ENCODE data around the gene EPHA2. TPM values are rescaled to one million over a fixed set of nuclear protein-coding genes. Genes with fewer than 3 reads are reported as not detected.

Gene EPHA2
- polyA plus RNA-seq, 2 of the 4 experiments (the other 2 are of a cell fraction): 59.3 to 93.2 TPM

DNA sequence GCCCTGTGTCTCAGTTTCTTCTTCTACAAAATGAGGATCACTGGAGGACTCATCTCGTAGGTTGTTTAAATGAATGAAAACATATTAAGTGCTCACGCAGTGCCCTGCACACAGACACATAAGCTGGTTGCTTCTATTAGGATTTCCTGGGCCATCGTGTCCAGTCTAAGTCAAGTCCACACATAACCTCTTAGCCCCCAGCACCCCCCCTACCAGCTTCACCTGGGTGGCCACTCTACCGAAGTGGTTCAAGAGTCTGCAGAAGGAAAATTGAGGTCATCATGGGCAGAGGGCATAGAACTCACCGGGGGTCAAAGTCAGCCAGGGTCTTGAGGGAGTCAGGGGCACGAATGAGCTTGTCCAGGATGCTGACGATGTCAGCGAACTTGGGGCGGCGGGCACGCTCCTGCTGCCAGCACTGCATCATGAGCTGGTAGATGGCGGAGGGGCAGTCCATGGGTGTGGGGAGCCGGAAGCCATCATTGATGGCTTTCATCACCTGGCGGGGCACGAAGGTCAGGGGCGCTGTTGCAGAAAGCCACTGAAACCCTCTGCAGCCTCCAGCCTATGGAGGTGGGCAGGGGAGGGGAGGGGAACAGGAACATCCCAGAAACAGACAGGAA lies 25.8 kb downstream of the EPHA2 start:
- CTCF ChIA-PET: interaction anchor here (0.7 to 5.9 kb wide), 6 partner anchors 10 to 233 kb away, joined by 3 to 32 read pairs (median 6); no protein-coding TSS in a partner anchor

GRCh38 chr1:16129316-16129715 lies 26.6 kb downstream of the EPHA2 start:
- Histone ChIP-seq H3K9me3 (no peaks in the 10 kb centered on the region), H3K27ac (no peak overlapping the region), H3K4me3 (no peak overlapping the region), H3K4me2 (no peak overlapping the region), H3K4me1 (peaks cover 26% of the 10 kb centered on the region)
- DNase-seq (ENCODE audit: low read depth in 1 of 2, low spot score in 1 of 2): no peak
- no peak for ATAC-seq
- CTCF ChIA-PET: interaction anchor here (1.3 to 5.9 kb wide), 3 partner anchors 47 to 234 kb away, joined by 3 to 32 read pairs (median 8); no protein-coding TSS in a partner anchor
- FAIRE-seq: no peak
- WGBS (ENCODE audit: missing lambda C conversion rate): 94% methylated on average over 19 of the region's 19 CpGs
- POLR2A ChIA-PET: no interaction called here
- TF ChIP-seq CTCF (IDR thresholded peaks at IDR 0.05): no peak
- TF ChIP-seq KDM5A (IDR thresholded peaks at IDR 0.05): no peak
- no peak for TF ChIP-seq BHLHE40 (IDR thresholded peaks at IDR 0.05; ENCODE audit: low read depth, low read length)
- TF ChIP-seq, protein P1, sequence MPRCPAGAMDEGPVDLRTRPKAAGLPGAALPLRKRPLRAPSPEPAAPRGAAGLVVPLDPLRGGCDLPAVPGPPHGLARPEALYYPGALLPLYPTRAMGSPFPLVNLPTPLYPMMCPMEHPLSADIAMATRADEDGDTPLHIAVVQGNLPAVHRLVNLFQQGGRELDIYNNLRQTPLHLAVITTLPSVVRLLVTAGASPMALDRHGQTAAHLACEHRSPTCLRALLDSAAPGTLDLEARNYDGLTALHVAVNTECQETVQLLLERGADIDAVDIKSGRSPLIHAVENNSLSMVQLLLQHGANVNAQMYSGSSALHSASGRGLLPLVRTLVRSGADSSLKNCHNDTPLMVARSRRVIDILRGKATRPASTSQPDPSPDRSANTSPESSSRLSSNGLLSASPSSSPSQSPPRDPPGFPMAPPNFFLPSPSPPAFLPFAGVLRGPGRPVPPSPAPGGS (IDR thresholded peaks at IDR 0.05): no peak
- no peak for TF ChIP-seq CEBPB (IDR thresholded peaks at IDR 0.05)
- no peak for TF ChIP-seq HMGXB4 (CRISPR knock-in tag; IDR thresholded peaks at IDR 0.05; ENCODE audit: borderline replicate concordance)
- TF ChIP-seq HES2 (IDR thresholded peaks at IDR 0.05): no peak
- TF ChIP-seq FOSB (CRISPR knock-in tag; IDR thresholded peaks at IDR 0.05): no peak
- no peak for TF ChIP-seq TP53 (CRISPR knock-in tag; IDR thresholded peaks at IDR 0.05)
- no peak for TF ChIP-seq ZSCAN20 (CRISPR knock-in tag; IDR thresholded peaks at IDR 0.05)
- no peak for TF ChIP-seq FOSL2 (IDR thresholded peaks at IDR 0.05)
- TF ChIP-seq FOSL2 (CRISPR knock-in tag; IDR thresholded peaks at IDR 0.05): no peak
- TF ChIP-seq REST (IDR thresholded peaks at IDR 0.05): no peak
- TF ChIP-seq HOXA7 (CRISPR knock-in tag; IDR thresholded peaks at IDR 0.05): no peak
- TF ChIP-seq SREBF2 (IDR thresholded peaks at IDR 0.05): no peak
- TF ChIP-seq POLR2A (IDR thresholded peaks at IDR 0.05; ENCODE audit: low read length): no peak
- no peak for TF ChIP-seq ZFP36 (IDR thresholded peaks at IDR 0.05; ENCODE audit: borderline replicate concordance, partially characterized antibody)

More for the DNA sequence above, 25.8 kb downstream of the EPHA2 start:
- WGBS (ENCODE audit: missing lambda C conversion rate): 95% methylated on average over 16 of the region's 16 CpGs
- ATAC-seq (no peak), DNase-seq (ENCODE audit: low read depth in 1 of 2, low spot score in 1 of 2) (no peak), FAIRE-seq (no peak)
- Histone ChIP-seq H3K4me3 (no peak overlapping the region), H3K4me2 (no peak overlapping the region), H3K4me1 (peaks cover 19% of the 10 kb centered on the region; the same call in 2 of the 3 replicates), H3K9me3 (no peaks in the 10 kb centered on the region), H3K27ac (no peak overlapping the region)
- POLR2A ChIA-PET: no interaction called here
- TF ChIP-seq, protein P2, sequence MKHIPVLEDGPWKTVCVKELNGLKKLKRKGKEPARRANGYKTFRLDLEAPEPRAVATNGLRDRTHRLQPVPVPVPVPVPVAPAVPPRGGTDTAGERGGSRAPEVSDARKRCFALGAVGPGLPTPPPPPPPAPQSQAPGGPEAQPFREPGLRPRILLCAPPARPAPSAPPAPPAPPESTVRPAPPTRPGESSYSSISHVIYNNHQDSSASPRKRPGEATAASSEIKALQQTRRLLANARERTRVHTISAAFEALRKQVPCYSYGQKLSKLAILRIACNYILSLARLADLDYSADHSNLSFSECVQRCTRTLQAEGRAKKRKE (CRISPR knock-in tag; IDR thresholded peaks at IDR 0.05; ENCODE audit: low read depth): no peak
- TF ChIP-seq ZNF302 (CRISPR knock-in tag; IDR thresholded peaks at IDR 0.05) (no peak), POLR2AphosphoS2 (conservative IDR thresholded peaks at IDR 0.05; ENCODE audit: low read length) (no peak), CBX8 (IDR thresholded peaks at IDR 0.05) (no peak), HMGXB4 (CRISPR knock-in tag; IDR thresholded peaks at IDR 0.05; ENCODE audit: borderline replicate concordance) (no peak), MYC (IDR thresholded peaks at IDR 0.05; ENCODE audit: borderline replicate concordance, low read length) (no peak), ZSCAN20 (CRISPR knock-in tag; IDR thresholded peaks at IDR 0.05) (no peak), RCOR1 (IDR thresholded peaks at IDR 0.05; ENCODE audit: low read depth, low read length) (no peak), CEBPB (IDR thresholded peaks at IDR 0.05) (no peak)

Data from A549 (cell line).